ENCODE data around the gene PSMA8.

The PSMA8 gene

GRCh38 chr18:26175481-26175880 lies 41.8 kb downstream of the PSMA8 start:
- DNase-seq (ENCODE audit: low read depth) = no peak
- no peak for TF ChIP-seq CTCF (conservative IDR thresholded peaks at IDR 0.05; ENCODE audit: control insufficient read depth, insufficient read depth, low read depth, low read length)

DNA sequence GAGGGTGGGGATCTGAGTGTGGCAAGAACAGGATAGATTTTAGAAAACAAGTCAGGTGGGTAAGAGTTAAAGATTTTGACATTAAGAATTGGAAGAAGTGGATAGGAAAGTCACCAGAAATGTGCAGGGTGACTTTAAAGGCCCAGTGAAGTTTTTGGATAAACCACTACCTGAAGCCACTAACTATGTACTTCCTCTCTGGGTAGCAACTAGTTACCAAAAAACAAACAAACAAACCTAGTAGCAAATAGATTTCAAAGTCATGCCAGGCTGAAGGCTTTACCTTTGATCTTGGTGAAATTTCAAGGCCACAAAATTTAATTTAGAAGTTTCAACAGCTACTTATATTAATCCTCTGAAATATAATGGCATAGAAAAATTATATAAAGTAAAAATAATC lies 42.5 kb downstream of the PSMA8 start:
- no peak for TF ChIP-seq CTCF (conservative IDR thresholded peaks at IDR 0.05; ENCODE audit: control insufficient read depth, insufficient read depth, low read depth, low read length)
- DNase-seq (ENCODE audit: low read depth) = no peak
- no peak overlapping the region for H3K4me3 ChIP-seq (ENCODE audit: control insufficient read depth, low read depth, low read length)

More at GRCh38 chr18:26175481-26175880, 41.8 kb downstream of the PSMA8 start:
- H3K4me3 ChIP-seq (ENCODE audit: control insufficient read depth, low read depth, low read length) = no peak overlapping the region

DNA sequence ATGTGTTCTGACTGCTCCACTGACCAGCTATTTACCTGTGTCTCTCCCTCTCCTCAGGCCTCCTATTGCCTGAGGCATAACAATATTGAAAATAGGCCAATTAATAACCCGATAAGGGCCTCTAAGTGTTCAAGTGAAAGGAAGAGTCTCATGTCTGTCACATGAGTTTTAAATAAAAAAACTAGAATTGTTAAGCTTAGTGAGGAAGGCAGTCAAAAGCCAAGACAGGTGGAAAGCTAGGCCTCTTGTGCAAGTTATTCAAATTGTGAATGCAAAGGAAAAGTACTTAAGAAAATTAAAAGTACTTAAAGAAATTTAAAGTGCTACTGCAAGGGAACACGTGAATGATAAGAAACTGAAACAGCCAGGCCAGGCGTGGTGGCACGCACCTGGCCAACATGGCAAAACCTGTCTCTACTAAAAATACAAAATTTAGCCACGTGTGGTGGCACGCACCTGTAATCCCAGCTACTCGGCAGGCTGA lies 47.7 kb downstream of the PSMA8 start:
- TF ChIP-seq CTCF (conservative IDR thresholded peaks at IDR 0.05; ENCODE audit: control insufficient read depth, insufficient read depth, low read depth, low read length) = no peak
- no peak for DNase-seq (ENCODE audit: low read depth)
- H3K4me3 ChIP-seq (ENCODE audit: control insufficient read depth, low read depth, low read length) = no peak overlapping the region

DNA sequence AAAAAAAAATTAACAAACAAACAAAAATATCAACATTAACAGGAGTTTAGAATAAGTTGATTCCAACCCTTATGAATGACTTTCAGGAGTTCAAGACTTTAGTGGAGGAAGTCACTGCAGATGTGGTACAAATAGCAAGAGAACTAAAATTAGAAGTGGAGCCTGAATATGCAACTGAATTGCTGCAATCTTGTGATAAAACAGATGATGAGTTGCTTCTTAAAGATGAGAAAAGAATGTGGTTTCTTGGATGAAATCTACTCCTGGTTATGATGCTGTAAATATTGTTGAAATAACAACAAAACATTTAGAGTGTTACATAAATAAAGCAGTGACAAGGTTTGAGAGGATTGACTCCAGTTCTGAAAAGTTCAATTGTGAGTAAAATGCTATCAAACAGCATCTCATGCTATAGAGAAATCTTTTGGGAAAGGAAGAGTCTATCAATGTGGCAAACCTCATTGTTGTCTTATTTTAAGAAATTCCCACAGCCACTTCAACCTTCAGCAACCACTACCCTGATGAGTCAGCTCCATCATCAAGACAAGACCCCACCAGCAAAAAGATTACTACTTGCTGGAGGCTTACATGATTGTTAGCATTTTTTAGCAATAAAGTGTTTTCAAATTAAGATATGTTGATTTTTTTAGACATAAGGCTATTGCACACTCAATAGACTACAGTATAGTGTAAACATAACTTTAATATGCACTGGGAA lies 49.9 kb downstream of the PSMA8 start:
- TF ChIP-seq CTCF (conservative IDR thresholded peaks at IDR 0.05; ENCODE audit: control insufficient read depth, insufficient read depth, low read depth, low read length) = no peak
- no peak overlapping the region for H3K4me3 ChIP-seq (ENCODE audit: control insufficient read depth, low read depth, low read length)
- no peak for DNase-seq (ENCODE audit: low read depth)

- H3K4me3 ChIP-seq (ENCODE audit: control insufficient read depth, low read depth, low read length) = no peak overlapping the region
- no peak for DNase-seq (ENCODE audit: low read depth)
- TF ChIP-seq CTCF (conservative IDR thresholded peaks at IDR 0.05; ENCODE audit: control insufficient read depth, insufficient read depth, low read depth, low read length) = peak; percentile 11
Measured at GRCh38 chr18:26185267-26185666, 51.6 kb downstream of the PSMA8 start.

GRCh38 chr18:26190506-26190905 lies 56.8 kb downstream of the PSMA8 start:
- DNase-seq (ENCODE audit: low read depth) = no peak
- no peak overlapping the region for H3K4me3 ChIP-seq (ENCODE audit: control insufficient read depth, low read depth, low read length)
- TF ChIP-seq CTCF (conservative IDR thresholded peaks at IDR 0.05; ENCODE audit: control insufficient read depth, insufficient read depth, low read depth, low read length) = no peak

Data from fibroblast of mammary gland (primary cell).